ENCODE measurements around the gene SLC24A4.
"Not testable (repeated sequence)": the region's sequence is repeated elsewhere in the genome, so short reads cannot be mapped to it uniquely, and the experiment has no call there.

Gene SLC24A4

GRCh38 chr14:92527721-92528120, 204.8 kb downstream of the SLC24A4 start:
- no peak for DNase-seq

DNA sequence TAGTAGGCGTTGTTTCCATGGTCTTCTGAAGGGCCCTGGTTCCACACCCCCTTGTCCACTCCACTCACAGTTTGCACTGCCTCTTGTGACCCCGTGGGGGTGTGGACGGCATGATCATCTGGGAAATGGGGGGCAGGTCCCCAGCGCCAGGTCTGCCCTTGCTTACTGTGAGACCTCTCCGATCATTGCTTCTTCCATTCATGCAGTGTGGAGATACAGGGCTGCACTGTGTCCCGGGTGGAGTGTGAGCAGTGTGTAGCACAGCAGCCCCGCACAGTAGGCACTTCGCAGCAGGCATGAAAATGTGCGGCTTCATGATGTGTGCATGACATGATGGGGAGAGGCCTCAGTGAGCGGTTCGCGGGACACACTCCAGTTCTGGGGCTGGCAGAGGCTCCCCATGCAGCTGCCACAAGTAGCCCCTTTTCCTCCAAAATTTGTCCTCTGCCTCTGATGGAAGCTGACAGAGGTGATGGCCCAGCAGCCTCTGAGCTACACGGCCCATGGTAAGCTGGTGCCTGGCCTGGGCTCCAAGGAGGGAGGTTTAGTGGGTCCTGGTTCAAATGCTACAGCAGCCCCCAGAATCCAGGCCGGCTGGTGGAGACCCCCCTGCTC, 205.6 kb downstream of the SLC24A4 start:
- DNase-seq = no peak

DNA sequence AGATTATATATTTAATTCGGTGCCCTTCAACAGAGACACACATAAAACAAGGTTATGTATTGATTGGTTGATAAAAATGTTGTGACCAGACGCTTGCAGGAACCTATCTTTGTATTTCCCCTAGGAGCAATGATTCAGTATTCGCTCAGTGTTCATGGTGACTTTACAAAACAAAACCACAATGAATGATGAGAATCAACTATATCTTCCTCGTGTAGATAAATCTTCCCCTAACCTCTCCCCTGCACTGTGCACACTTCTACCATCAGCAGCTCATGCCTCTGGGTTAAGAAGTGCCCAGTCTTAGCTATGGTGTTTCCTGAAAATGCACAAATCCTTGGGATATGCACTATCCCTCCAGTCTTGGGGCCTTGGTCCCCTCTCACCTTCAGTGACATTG, 206.9 kb downstream of the SLC24A4 start:
- no peak for DNase-seq

DNA sequence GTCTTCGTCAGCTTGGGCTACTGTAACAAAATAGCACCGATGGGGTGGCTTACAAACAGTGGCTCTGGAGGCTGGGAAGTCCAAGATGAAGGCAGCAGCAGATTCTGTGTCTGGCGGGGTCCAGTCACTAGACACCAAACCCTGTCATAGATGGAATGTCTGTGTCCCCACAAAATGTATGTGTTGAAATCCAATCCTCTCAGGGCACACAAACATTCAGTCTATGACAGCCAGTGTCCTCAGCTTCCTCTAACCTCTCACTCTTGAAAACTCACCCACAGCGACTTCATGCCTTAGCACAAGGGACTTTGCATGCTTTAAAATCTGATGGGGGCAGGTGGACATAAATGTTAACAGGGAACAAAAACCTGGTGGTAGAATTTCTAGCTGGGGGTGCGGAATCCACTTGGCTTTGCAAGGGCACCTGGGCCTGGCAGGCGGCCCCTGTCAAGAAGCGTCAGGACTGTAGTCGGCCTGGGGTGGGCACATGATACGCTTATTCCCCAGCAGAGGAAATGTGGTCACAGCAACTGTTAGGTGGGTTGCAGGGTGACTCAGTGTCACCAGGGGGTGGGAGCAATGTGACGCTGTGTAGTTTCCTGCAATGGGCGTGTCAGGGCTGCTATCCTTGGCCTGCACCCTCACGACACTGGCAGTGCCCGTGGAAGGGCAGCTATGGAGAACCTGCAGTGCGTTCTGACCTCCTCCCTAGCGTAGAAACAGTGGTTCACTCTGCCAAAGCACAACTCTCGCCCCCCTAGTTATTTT, 208.3 kb downstream of the SLC24A4 start:
- DNase-seq = peak; percentile 25

- DNase-seq = no peak
These were observed 209.7 kb downstream of the SLC24A4 start for GRCh38 chr14:92532490-92533163.

DNA sequence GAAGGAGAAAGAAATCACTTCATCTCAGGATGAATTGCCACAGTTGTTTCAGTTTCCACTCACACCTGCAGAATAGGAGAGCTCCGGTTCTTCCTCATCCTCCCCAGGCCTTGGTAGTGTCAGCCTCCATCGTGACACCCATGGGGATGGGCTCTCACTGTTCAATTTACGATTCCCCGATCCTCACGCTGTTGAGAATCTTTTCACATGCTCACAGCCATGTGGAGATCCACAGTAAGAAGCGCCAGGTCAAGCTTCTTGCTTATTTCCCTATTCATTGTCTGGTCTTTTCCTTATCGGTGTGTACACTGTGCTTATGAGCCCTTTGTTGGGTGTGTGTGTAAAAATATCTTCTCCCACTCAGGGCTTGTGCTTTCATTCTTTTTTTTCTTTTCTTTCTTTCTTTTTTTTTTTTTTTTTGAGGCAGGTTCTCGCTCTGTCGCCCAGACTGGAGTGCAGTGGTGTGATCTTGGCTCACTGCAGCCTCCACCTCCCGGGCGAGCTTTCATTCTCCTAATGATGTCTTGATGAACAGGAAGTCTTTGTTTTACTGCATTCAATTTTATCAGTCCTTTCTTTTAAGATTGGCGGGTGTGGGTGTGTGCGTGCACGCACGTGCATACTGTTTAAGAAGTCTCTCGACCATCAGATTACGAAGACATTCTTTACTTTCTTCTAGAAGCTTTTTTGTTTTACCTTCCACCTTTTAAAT, 212.1 kb downstream of the SLC24A4 start:
- no peak for DNase-seq

- not testable (repeated sequence) for DNase-seq
These were observed 213.3 kb downstream of the SLC24A4 start for GRCh38 chr14:92536231-92536630.

GRCh38 chr14:92538412-92538985, 215.5 kb downstream of the SLC24A4 start:
- no peak for DNase-seq

DNA sequence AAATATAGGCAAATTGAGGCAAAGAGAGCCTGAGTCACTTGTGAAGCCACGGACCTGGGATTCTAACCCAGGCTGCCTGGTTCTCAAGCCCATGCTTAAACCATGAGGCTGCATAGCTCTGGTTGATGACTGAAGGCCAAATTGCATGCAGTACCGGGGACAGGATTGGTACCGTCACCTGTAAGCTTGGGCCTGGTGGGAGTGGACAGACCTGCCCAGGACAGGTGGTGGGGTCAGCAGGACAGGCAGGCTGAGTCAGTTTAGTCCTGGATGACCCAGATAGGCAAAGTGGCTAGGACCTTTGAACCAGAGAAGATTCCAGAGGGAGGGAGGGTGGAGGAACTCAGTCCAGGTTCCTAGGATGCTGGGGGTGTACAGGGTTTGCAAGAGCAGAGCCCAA, 216.5 kb downstream of the SLC24A4 start:
- no peak for DNase-seq

DNA sequence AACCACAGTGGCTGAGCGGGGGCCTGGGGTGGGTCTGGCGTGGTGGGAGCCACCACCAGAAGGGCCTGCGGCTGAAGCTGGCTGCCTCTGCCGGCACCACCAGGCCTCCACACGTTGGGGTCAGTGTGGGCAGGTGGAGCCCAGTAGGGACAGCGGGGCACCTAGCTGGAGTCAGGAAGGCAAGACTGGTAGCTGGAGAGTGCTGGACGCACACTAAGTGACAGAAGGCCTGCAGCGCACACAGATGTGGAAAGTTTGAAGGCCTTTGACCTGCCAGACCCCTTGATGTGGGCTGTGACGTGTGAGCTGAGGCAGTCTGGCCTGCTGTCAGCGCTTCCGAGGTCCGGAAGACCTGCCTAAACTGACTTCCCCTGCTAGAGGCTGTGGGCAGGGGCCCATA, 216.9 kb downstream of the SLC24A4 start:
- DNase-seq = no peak

- DNase-seq = no peak
These were observed 217.6 kb downstream of the SLC24A4 start for GRCh38 chr14:92540472-92541048.

DNA sequence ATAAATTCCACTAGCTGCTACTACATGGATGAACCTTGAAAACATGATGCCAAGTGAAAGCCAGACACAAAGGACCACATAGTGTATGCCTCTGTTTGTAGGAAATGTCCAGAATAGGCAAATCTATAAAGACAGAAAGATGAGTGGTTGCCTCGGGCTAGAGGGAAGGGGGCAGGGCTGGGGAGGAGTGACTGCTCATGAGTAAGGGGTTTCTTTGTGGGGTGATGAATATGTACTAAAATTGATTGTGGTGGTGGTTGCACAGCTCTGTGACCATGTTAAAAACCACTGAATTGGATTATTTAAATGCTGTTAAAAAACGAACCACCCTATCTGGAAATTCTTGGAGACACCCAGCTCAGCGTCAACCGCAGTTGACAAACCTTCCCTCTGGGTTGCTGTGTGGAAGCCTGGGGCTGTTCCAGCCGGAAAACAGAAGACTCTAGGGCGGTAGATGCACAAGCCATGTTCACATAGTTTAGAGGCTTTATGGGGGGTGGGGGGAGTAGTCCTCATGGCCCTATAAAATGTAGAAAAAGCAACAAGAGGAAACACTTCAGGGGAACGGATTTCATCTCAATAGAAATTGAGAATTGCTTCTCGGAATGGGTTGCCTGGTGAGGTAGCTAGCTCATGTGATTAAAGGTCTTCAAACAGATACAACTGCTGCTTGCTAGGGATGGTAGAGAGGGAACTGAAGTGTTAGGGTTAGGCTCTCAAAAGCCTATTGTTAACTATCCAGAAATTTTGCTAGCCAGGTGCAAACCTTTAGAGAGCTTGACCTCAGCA, 220.0 kb downstream of the SLC24A4 start:
- no peak for DNase-seq

DNA sequence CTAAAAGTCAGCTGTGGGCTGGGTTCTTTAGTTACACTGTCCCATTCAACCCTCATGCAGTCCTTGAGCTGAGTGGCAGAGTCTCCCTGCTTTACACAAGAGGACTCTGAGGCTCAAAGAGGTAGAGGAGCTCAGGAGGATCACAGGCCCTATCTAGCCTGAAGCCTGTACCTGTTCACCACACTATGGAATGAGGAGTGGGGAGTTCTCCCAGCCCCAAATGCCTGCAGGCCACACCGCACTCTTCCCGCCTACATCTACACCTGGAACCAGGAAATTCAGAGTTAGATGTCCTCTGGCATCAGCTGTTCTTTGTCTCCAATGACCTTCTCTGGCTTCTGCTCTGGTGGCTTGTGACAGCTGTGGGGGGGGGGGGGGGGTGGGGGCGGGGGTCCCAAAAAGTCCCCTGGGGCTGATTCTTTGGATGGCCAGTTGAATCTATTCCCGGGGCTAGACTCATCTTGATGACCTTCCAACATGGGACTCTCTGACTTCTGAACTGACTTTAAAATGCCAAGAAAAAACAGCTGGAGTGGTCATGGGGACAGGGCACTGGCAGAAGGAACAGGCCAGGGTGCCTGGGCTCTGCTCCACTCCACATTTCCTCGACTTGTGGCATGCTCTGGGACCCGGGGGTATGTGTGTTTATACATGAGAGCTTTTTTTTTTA, 221.2 kb downstream of the SLC24A4 start:
- no peak for DNase-seq

- no peak for DNase-seq
These were observed 223.5 kb downstream of the SLC24A4 start for GRCh38 chr14:92546347-92547053.

DNA sequence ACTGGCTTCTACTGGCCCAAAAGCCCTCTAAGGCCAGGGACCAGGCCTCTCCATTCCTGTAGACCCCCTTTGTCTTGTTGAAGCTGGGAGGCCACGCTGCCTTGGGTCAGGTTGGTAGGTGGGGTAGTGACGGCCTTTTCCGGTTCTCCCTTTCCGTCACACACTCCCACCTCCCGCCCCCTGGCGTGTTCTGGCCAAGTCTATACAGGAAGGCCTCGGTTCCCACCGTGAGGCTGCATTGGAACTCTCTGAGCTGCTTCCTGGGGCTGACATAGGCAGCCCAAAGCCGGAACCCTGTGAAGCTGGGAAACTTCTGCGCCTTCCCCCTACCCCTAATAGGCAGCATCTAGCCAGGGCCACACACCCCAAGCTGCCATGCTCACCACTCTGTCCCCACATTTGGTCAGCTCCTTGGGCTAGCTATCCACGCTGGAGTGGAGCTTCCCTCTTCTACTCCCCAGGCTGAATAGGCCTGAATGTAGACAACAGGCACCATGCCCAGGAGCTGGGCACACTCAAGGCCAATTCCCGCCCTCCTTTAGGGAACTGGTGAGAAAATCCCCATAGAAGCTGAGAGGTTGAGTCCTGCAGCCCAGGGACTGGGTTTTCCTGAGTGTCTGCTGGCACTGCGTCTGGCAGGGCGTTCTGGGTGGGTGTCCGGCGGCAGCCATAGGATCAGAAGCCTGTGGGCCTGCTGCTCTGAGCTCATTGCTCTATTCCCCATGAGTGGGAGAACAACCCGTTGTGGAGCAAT, 226.3 kb downstream of the SLC24A4 start:
- DNase-seq = no peak

- DNase-seq = no peak
These were observed 226.9 kb downstream of the SLC24A4 start for GRCh38 chr14:92549859-92550230.
